WTC11 (cell line): ENCODE data around the gene SCRG1. TPM values are rescaled to one million over a fixed set of nuclear protein-coding genes. Genes with fewer than 3 reads are reported as not detected.
A peak's percentile ranks its signal among the peaks of the same experiment; 100 is the strongest.

ENCODE experiments used
- ATAC-seq: fragments of 200-7000 bp; cut with Tn5 transposase; 2 replicates; pipeline ENCODE4 v1.10.0; 2021; ENCODE audit warnings: mild to moderate bottlenecking, moderate library complexity
- CTCF ChIA-PET: fragments of 300-600 bp; sonication (Branson Sonifier 250); formaldehyde crosslinking; loops from one replicate; lab custom pipeline; 2021; ENCODE audit warnings: antibody characterized with exemption; lab: Charles Lee
- POLR2A ChIA-PET: fragments of 350-600 bp; sonication (Branson Sonifier 250); formaldehyde crosslinking; loops from one replicate; lab custom pipeline; 2021; ENCODE audit warnings: antibody characterized with exemption; lab: Charles Lee
- DNase-seq: peaks from one replicate; pipeline ENCODE4 v3.0.0; 2021; ENCODE audit warnings: low spot score
- H3K27ac Mint-ChIP-seq: 2 replicates; pipeline ENCODE4 v1.8.0; 2021; ENCODE audit warnings: mixed read lengths
- H3K27me3 Mint-ChIP-seq: 2 replicates; pipeline ENCODE4 v1.8.0; 2021; ENCODE audit warnings: low read depth, mild to moderate bottlenecking, moderate library complexity, mixed read lengths
- H3K36me3 Mint-ChIP-seq: 2 replicates; pipeline ENCODE4 v1.8.0; 2021; ENCODE audit warnings: mixed read lengths
- H3K4me1 Mint-ChIP-seq: 2 replicates; pipeline ENCODE4 v1.8.0; 2022; ENCODE audit warnings: mixed read lengths
- H3K4me3 Mint-ChIP-seq: 2 replicates; pipeline ENCODE4 v1.8.0; 2021; ENCODE audit warnings: mild to moderate bottlenecking, moderate library complexity, mixed read lengths
- H3K9me3 Mint-ChIP-seq: 2 replicates; pipeline ENCODE4 v1.8.0; 2021; ENCODE audit warnings: mixed read lengths
- ATF2 ChIP-seq: sonication (generic); formaldehyde crosslinking; IDR thresholded peaks from 2 replicates; pipeline ENCODE4 v1.8.1; 2022; ENCODE audit warnings: low read depth, missing genetic modification reagents, borderline replicate concordance
- ATF6 ChIP-seq: sonication (generic); formaldehyde crosslinking; IDR thresholded peaks from 2 replicates; pipeline ENCODE4 v1.8.1; 2023; ENCODE audit warnings: mild to moderate bottlenecking, missing genetic modification reagents
- ETV6 ChIP-seq: sonication (generic); formaldehyde crosslinking; IDR thresholded peaks from 2 replicates; pipeline ENCODE4 v1.8.1; 2022; ENCODE audit warnings: mild to moderate bottlenecking, missing genetic modification reagents
- FOXK1 ChIP-seq: sonication (generic); formaldehyde crosslinking; IDR thresholded peaks from 2 replicates; pipeline ENCODE4 v1.8.0; 2022; ENCODE audit warnings: mild to moderate bottlenecking, moderate library complexity, missing genetic modification reagents
- FOXP1 ChIP-seq: sonication (generic); formaldehyde crosslinking; IDR thresholded peaks from 2 replicates; pipeline ENCODE4 v1.8.0; 2022; ENCODE audit warnings: missing genetic modification reagents, mild to moderate bottlenecking, moderate library complexity, borderline replicate concordance
- FOXP4 ChIP-seq: sonication (generic); formaldehyde crosslinking; IDR thresholded peaks from 2 replicates; pipeline ENCODE4 v1.8.0; 2022; ENCODE audit warnings: mild to moderate bottlenecking, missing genetic modification reagents
- HMGA2 ChIP-seq: fragments of 250-450 bp; sonication (Bioruptor Pico); IDR thresholded peaks from 2 replicates; pipeline ENCODE4 v1.4.0; 2021; ENCODE audit warnings: mild to moderate bottlenecking, moderate library complexity
- HMGXB4 ChIP-seq: sonication (generic); formaldehyde crosslinking; IDR thresholded peaks from 2 replicates; pipeline ENCODE4 v1.8.1; 2023; ENCODE audit warnings: mild to moderate bottlenecking, moderate library complexity, missing genetic modification reagents
- MAX ChIP-seq: sonication (generic); formaldehyde crosslinking; IDR thresholded peaks from 2 replicates; pipeline ENCODE4 v1.8.0; 2022; ENCODE audit warnings: mild to moderate bottlenecking, missing genetic modification reagents
- MYBL2 ChIP-seq: sonication (generic); formaldehyde crosslinking; IDR thresholded peaks from 2 replicates; pipeline ENCODE4 v1.8.1; 2023; ENCODE audit warnings: mild to moderate bottlenecking, moderate library complexity, missing genetic modification reagents
- RELA ChIP-seq: sonication (generic); formaldehyde crosslinking; IDR thresholded peaks from 2 replicates; pipeline ENCODE4 v1.8.1; 2022; ENCODE audit warnings: missing genetic modification reagents, mild to moderate bottlenecking, borderline replicate concordance
- SMAD3 ChIP-seq: sonication (generic); formaldehyde crosslinking; IDR thresholded peaks from 2 replicates; pipeline ENCODE4 v1.8.0; 2022; ENCODE audit warnings: missing genetic modification reagents, mild to moderate bottlenecking, borderline replicate concordance
- TEAD1 ChIP-seq: sonication (generic); formaldehyde crosslinking; IDR thresholded peaks from 2 replicates; pipeline ENCODE4 v1.8.0; 2022; ENCODE audit warnings: mild to moderate bottlenecking, missing genetic modification reagents
- TEAD4 ChIP-seq: sonication (generic); formaldehyde crosslinking; IDR thresholded peaks from 2 replicates; pipeline ENCODE4 v1.8.0; 2022; ENCODE audit warnings: mild to moderate bottlenecking, missing genetic modification reagents
- USF1 ChIP-seq: sonication (generic); formaldehyde crosslinking; IDR thresholded peaks from 2 replicates; pipeline ENCODE4 v1.8.0; 2022; ENCODE audit warnings: mild to moderate bottlenecking, missing genetic modification reagents
- USF2 ChIP-seq: sonication (generic); formaldehyde crosslinking; IDR thresholded peaks from 2 replicates; pipeline ENCODE4 v1.8.1; 2023; ENCODE audit warnings: mild to moderate bottlenecking, missing genetic modification reagents, moderate library complexity
- ZBTB21 ChIP-seq: sonication (generic); formaldehyde crosslinking; IDR thresholded peaks from 2 replicates; pipeline ENCODE4 v1.8.1; 2023; ENCODE audit warnings: mild to moderate bottlenecking, missing genetic modification reagents, borderline replicate concordance
- ZNF121 ChIP-seq: sonication (generic); formaldehyde crosslinking; IDR thresholded peaks from 2 replicates; pipeline ENCODE4 v1.8.0; 2023; ENCODE audit warnings: missing genetic modification reagents
- ZNF232 ChIP-seq: sonication (generic); formaldehyde crosslinking; IDR thresholded peaks from 2 replicates; pipeline ENCODE4 v1.8.0; 2022; ENCODE audit warnings: mild to moderate bottlenecking, missing genetic modification reagents
- ZNF423 ChIP-seq: fragments of 250-450 bp; sonication (Bioruptor Pico); IDR thresholded peaks from 2 replicates; pipeline ENCODE4 v2.1.2; 2022; ENCODE audit warnings: mild to moderate bottlenecking, moderate library complexity
- total RNA-seq: library from RNA; stranded (reverse); gene quantifications from 3 replicates; pipeline ENCODE4 v1.2.3, GENCODE V29; 2021

Gene SCRG1
- total RNA-seq, 1 experiment from 2014 or later, result not detected

- TF ChIP-seq USF1 (CRISPR knock-in tag), result peak; percentile 34; the same call in 1 of the 2 replicates
- TF ChIP-seq ZNF121, result no peak
- TF ChIP-seq SMAD3 (CRISPR knock-in tag), result no peak
- POLR2A ChIA-PET, result interaction anchor here (0.6 to 4.5 kb wide), 8 partner anchors 27 to 479 kb away, joined by 3 to 109 read pairs (median 3); partner anchors contain the start of genes HMGB2 and SCRG1
- ATAC-seq, result peak; percentile 32
- Mint-ChIP-seq H3K27ac (peak overlapping the region; percentile 61; the same call in 1 of the 2 replicates), H3K27me3 (peaks cover 7% of the 10 kb centered on the region), H3K4me1 (peaks cover 14% of the 10 kb centered on the region), H3K9me3 (no peaks in the 10 kb centered on the region), H3K4me3 (peak overlapping the region; percentile 90), H3K36me3 (peaks cover 15% of the 10 kb centered on the region)
- peak; percentile 53 for DNase-seq
- CTCF ChIA-PET, result interaction anchor here (0.6 to 3.3 kb wide), 10 partner anchors 10 to 813 kb away, joined by 3 to 25 read pairs (median 6); partner anchors contain the start of gene HMGB2
Observed at GRCh38 chr4:173371292-173372192, 27.4 kb downstream of the SCRG1 start.

- H3K27ac Mint-ChIP-seq, result peak within 1 kb of the TSS; percentile 100
- peak; percentile 86 for ATAC-seq
- TF ChIP-seq ATF2 (CRISPR knock-in tag) (no peak), ETV6 (peak; percentile 69; the same call in 1 of the 2 replicates), FOXK1 (peak; percentile 44; the same call in 1 of the 2 replicates), RELA (CRISPR knock-in tag) (no peak), FOXP4 (CRISPR knock-in tag) (0 out of 2 replicates have a peak, but pooled peaks have one; percentile 40), ZNF232 (CRISPR knock-in tag) (no peak), FOXP1 (CRISPR knock-in tag) (peak; percentile 81), HMGXB4 (CRISPR knock-in tag) (peak; percentile 15; the same call in 1 of the 2 replicates), HMGA2 (CRISPR knock-in tag) (no peak), TEAD1 (CRISPR knock-in tag) (no peak; the same call in 1 of the 2 replicates), USF2 (CRISPR knock-in tag) (peak; percentile 84), ZNF423 (no peak), MAX (CRISPR knock-in tag) (peak; percentile 72), TEAD4 (CRISPR knock-in tag) (no peak), ZBTB21 (CRISPR knock-in tag) (no peak), ATF6 (CRISPR knock-in tag) (no peak), MYBL2 (CRISPR knock-in tag) (0 out of 2 replicates have a peak, but pooled peaks have one; percentile 61)
Observed at GRCh38 chr4:173370477-173371291, 28.2 kb downstream of the SCRG1 start, which contains the start of gene SAP30. Gene SAP30 (plus strand): TSS chr4:173370954. CDS start chr4:173371183, 229 bp downstream.

More at GRCh38 chr4:173370477-173371291, 28.2 kb downstream of the SCRG1 start, which contains the start of gene SAP30:
- Mint-ChIP-seq H3K9me3 (no peaks in the 10 kb centered on the region), H3K36me3 (peaks cover 10% of the 10 kb centered on the region), H3K4me3 (peak within 1 kb of the TSS; percentile 100), H3K27me3 (peaks cover 7% of the 10 kb centered on the region), H3K4me1 (peaks cover 22% of the 10 kb centered on the region)
- POLR2A ChIA-PET, result interaction anchor here (0.6 to 4.5 kb wide), 10 partner anchors 12 to 357 kb away, joined by 3 to 109 read pairs (median 3); partner anchors contain the start of gene HMGB2
- CTCF ChIA-PET, result interaction anchor here (0.6 to 3.3 kb wide), 20 partner anchors 10 to 814 kb away, joined by 3 to 25 read pairs (median 4); partner anchors contain the start of gene HMGB2
- peak; percentile 98 for DNase-seq
